GM10248 (cell line): ENCODE results near the gene DISC1.

Source experiments
- CTCF ChIA-PET: fragments of 300-600 bp; sonication (Branson Sonifier 250); formaldehyde crosslinking; extraction: SDS; loops from one replicate; lab custom pipeline; 2021; ENCODE audit warnings: antibody characterized with exemption; lab: Yijun Ruan, JAX
- POLR2A ChIA-PET: fragments of 350-650 bp; sonication (Branson Sonifier 250); formaldehyde crosslinking; extraction: SDS; loops from one replicate; lab custom pipeline; 2020; ENCODE audit warnings: antibody characterized with exemption; lab: Yijun Ruan, JAX
- DNase-seq: peaks from one replicate; pipeline ENCODE4 v3.0.0; 2012; ENCODE audit errors: extremely low spot score
- TF ChIP-seq, protein P1 (sequence below): IDR thresholded peaks from 2 replicates; pipeline ENCODE4 v1.5.1; 2012; ENCODE audit warnings: mild to moderate bottlenecking, low read depth; ENCODE audit errors: extremely low read depth, missing control alignments, control extremely low read depth

DISC1 gene

DNA sequence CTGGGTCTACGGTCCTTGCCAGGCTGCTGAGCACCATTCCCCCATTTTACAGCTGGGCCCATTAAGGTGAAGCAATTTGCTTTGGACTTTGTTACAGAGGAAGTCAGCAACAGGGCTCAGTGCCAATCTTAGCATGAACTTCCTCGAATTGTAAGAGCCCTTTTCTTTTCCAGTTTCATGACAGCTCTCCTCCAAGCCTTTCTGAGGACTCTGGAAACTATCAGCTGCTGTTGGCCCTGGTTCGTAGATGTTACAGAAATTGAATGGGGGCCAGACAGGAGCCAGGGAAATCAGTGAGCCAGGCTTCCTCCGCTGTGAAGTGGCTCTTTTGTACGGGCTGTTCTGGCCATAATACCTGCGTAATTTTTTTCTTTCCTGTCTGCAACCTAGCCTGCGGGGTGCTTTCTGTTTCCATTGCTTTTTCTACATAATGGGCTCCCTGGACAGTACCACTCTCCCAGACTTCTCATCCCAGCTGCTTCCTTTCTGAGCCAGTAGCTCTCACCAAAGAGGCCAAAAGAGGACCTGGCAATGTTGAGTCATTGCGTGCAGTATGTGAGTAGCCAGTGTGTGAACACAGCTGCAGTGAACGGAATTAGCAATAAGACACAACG lies 386.3 kb downstream of the DISC1 start:
- CTCF ChIA-PET, result no interaction called here
- TF ChIP-seq, protein P1, sequence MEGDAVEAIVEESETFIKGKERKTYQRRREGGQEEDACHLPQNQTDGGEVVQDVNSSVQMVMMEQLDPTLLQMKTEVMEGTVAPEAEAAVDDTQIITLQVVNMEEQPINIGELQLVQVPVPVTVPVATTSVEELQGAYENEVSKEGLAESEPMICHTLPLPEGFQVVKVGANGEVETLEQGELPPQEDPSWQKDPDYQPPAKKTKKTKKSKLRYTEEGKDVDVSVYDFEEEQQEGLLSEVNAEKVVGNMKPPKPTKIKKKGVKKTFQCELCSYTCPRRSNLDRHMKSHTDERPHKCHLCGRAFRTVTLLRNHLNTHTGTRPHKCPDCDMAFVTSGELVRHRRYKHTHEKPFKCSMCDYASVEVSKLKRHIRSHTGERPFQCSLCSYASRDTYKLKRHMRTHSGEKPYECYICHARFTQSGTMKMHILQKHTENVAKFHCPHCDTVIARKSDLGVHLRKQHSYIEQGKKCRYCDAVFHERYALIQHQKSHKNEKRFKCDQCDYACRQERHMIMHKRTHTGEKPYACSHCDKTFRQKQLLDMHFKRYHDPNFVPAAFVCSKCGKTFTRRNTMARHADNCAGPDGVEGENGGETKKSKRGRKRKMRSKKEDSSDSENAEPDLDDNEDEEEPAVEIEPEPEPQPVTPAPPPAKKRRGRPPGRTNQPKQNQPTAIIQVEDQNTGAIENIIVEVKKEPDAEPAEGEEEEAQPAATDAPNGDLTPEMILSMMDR, result no peak
- no peak for DNase-seq
- POLR2A ChIA-PET, result no interaction called here

DNA sequence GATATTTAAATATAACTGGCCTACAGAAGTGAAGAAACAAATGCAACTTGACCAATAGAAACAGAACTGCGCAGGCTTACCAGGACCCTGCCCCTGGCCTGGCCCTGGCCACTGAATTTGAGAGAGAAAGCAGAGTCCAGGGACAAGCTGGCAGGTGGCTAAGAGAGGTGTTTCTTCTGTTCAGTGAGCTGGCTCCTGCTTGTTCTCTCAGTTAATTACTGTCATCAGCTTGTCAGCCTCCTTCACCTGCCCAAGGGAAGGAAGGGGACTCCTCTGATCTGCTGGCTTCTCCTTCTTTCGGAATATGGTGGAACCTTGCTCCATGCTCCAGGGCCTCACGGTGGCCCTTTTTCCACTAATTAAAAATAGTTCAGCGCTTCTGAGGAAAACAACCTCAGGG lies 388.4 kb downstream of the DISC1 start:
- CTCF ChIA-PET, result interaction anchor here (1.3 kb wide), 1 partner anchor 10 kb away, joined by 4 read pairs; no protein-coding TSS in a partner anchor
- TF ChIP-seq, protein P1, result no peak
- POLR2A ChIA-PET, result no interaction called here
- DNase-seq, result no peak

DNA sequence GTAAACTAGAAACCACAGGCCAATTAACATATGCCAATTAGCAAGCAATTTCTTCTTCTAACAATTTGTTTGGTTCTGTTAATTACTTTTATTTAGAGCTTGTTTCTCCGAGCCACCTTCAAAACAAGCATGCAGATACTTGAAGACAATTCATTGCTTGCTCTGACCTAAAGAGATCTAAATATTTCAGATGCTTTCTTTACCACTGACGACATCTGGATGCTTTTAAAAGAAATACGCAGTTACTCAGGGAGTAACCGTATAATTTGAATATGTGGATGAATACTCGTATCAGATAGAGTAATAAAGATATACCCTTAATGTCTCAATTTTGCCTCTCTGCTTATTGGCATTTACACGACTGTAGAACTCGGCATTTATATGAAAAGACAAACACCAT lies 390.0 kb downstream of the DISC1 start:
- CTCF ChIA-PET, result no interaction called here

DNA sequence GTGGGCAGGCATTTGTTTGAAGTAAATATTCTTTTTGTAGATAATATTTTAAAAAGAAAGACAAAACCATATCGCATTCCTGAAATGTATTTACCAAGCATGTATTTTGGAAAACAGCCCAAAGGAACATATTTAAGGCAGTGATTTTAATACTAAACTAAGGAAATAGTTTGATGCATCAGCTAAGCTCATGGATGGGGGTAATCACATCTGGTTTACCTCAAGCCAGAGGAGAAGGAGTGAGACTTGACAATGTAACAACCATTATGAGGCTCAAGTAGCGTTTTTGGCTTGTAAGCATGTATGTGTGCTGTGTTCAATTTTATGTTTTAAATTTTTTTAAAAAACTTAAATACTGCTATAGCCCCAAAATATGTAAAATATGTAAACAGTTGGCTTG lies 390.5 kb downstream of the DISC1 start:
- TF ChIP-seq, protein P1, result no peak
- CTCF ChIA-PET, result no interaction called here
- POLR2A ChIA-PET, result no interaction called here
- no peak for DNase-seq

More for the DNA sequence above, 390.0 kb downstream of the DISC1 start:
- POLR2A ChIA-PET, result no interaction called here
- TF ChIP-seq, protein P1, result no peak
- no peak for DNase-seq

DNA sequence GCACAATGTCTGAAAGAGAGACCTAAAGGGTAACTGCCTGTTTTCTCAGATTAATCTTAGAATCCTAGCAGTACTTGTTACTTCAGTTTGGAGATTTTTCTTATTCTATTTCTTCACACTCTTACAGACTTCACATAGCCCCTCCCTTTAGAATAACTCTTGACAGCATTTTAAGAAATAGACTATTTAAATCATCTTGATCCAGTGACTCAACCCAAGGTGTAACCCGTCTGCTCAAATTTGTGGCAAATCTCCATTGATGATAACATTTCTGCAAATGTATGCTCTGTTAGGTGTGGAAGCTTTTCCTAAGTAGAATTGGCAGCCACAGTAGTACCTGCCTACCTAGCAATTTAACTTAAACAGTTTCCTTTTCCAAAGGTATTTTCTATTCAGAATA lies 391.2 kb downstream of the DISC1 start:
- ChIA-PET CTCF (no interaction called here), POLR2A (no interaction called here)

DNA sequence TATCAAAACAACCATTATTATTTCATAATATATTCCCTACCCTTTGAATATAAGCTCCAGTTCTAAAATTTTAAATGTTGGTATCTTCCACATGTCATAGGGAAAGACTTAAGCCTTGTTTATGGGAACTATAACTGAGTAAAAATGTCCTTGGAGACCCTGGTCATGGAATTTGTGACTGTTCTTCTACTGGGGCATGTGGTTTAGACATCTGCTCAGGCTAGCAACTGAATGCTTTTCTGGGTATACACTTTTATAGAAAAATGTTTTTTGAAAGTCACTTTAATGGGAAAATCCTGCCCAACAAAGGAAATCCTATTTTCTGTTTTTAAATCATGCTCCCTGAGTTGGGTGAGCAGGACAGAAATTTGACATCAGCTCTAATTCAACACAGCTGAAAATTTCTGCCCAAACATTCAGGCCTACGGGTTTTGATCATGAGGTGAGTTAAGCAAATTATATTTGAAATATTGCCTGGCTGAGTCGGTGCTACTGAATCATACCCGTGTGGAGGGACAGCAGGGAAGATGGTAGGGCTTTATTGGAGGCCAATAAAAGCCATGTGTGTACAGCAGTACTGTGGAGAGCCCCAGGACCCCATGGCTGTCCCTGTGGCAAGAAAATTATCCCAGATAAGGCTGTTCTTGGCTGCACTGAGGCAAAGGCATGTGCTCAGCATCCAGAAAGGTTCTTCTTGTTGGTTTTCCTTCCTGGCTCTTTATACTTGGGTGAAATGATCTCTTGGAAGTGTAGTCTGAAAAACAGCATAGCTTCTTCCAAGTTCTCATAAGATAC lies 391.8 kb downstream of the DISC1 start:
- CTCF ChIA-PET, result no interaction called here
- no peak for DNase-seq
- TF ChIP-seq, protein P1, result no peak
- POLR2A ChIA-PET, result no interaction called here

More for the DNA sequence above, 391.2 kb downstream of the DISC1 start:
- TF ChIP-seq, protein P1, result no peak
- DNase-seq, result no peak
